BJ (cell line): ENCODE results near the gene TUNAR. TPM values are rescaled to one million over a fixed set of nuclear protein-coding genes. Genes with fewer than 3 reads are reported as not detected.

Experiments
- CTCF ChIA-PET: fragments of 350-600 bp; formaldehyde crosslinking; extraction: SDS; loops from one replicate; lab custom pipeline; 2021; ENCODE audit warnings: antibody characterized with exemption, inconsistent platforms; lab: Yijun Ruan, JAX
- POLR2A ChIA-PET: fragments of 300-600 bp; sonication (Branson Sonifier 250); formaldehyde crosslinking; extraction: SDS; loops from one replicate; lab custom pipeline; 2021; ENCODE audit warnings: antibody characterized with exemption; lab: Charles Lee
- DNase-seq: peaks from one replicate; pipeline ENCODE4 v3.0.0-alpha.2; 2011; ENCODE audit warnings: low read depth
- H3K27me3 ChIP-seq: 2 replicates; pipeline ENCODE4 v1.6.0; 2011; ENCODE audit warnings: low read length; ENCODE audit not compliant: control insufficient read depth, insufficient read depth
- H3K36me3 ChIP-seq: 2 replicates; pipeline ENCODE4 v1.5.1; 2011; ENCODE audit warnings: low read length; ENCODE audit not compliant: control insufficient read depth, insufficient read depth
- H3K4me3 ChIP-seq: 2 replicates; pipeline ENCODE4 v1.5.1; 2011; ENCODE audit warnings: low read depth, mild to moderate bottlenecking, control low read depth, low read length
- polyA plus RNA-seq: library from polyadenylated mRNA; depleted of rRNA; stranded (reverse); fragments of >200 nt; gene quantifications from 2 replicates; pipeline ENCODE4 v1.2.3, GENCODE V29; 2011
- TF ChIP-seq, protein P1 (sequence below): IDR thresholded peaks from 2 replicates; pipeline ENCODE4 v1.5.1; 2011; ENCODE audit warnings: low read depth, mild to moderate bottlenecking, control low read depth, inconsistent platforms, low read length, moderate library complexity; ENCODE audit not compliant: insufficient read depth

Gene TUNAR
- polyA plus RNA-seq, 1 experiment = not detected

DNA sequence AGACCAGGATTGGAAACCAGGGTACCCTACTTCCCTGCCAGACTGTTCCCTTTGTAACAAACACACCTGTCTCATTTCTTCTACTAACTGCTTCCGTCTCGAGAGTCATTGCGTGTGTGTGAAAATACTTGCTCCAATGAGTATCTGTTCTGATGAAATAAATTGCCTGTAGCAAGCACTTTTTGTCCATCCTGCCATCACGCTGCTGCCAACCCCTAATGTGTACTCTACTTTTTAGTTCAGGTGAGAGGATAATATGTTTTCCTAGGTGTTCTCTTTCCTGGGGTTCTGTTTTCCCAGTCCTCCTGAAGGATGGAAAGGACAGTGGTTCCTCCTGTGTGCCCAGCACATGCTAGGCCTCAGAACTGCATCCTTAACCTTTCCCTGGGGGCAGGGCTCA is 1.0 kb downstream of the TUNAR start:
- Histone ChIP-seq H3K36me3 (no peaks in the 10 kb centered on the region), H3K27me3 (peaks cover 18% of the 10 kb centered on the region), H3K4me3 (no peak overlapping the region)
- TF ChIP-seq, protein P1, sequence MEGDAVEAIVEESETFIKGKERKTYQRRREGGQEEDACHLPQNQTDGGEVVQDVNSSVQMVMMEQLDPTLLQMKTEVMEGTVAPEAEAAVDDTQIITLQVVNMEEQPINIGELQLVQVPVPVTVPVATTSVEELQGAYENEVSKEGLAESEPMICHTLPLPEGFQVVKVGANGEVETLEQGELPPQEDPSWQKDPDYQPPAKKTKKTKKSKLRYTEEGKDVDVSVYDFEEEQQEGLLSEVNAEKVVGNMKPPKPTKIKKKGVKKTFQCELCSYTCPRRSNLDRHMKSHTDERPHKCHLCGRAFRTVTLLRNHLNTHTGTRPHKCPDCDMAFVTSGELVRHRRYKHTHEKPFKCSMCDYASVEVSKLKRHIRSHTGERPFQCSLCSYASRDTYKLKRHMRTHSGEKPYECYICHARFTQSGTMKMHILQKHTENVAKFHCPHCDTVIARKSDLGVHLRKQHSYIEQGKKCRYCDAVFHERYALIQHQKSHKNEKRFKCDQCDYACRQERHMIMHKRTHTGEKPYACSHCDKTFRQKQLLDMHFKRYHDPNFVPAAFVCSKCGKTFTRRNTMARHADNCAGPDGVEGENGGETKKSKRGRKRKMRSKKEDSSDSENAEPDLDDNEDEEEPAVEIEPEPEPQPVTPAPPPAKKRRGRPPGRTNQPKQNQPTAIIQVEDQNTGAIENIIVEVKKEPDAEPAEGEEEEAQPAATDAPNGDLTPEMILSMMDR = no peak
- no peak for DNase-seq
- POLR2A ChIA-PET = no interaction called here
- CTCF ChIA-PET = interaction anchor here (0.9 to 1.2 kb wide), 3 partner anchors 9 to 13 kb away, joined by 3 read pairs; no protein-coding TSS in a partner anchor

DNA sequence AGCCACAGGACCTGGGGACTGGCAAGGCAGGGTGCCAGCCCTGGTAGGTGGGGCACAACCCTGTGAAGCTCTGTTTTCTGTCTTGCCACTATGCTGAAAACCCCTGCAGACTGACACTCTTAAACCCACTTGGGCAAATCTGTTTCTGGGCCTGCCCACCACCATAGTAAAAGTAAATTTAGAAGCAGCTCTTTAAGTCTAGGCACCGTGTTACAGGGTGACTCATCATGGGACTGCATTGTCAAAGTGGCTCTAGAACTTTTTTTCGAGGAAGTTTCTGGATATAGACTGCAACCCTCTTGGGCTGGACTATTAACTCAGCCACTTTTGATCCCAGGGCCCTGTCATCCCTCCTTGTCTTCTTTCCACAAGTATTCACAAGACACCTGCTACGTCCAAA is 7.7 kb downstream of the TUNAR start:
- H3K27me3 ChIP-seq = no peaks in the 10 kb centered on the region
- DNase-seq = no peak
- no peak overlapping the region for H3K4me3 ChIP-seq
- no peaks in the 10 kb centered on the region for H3K36me3 ChIP-seq
- ChIA-PET CTCF (no interaction called here), POLR2A (no interaction called here)
- TF ChIP-seq, protein P1 = no peak

DNA sequence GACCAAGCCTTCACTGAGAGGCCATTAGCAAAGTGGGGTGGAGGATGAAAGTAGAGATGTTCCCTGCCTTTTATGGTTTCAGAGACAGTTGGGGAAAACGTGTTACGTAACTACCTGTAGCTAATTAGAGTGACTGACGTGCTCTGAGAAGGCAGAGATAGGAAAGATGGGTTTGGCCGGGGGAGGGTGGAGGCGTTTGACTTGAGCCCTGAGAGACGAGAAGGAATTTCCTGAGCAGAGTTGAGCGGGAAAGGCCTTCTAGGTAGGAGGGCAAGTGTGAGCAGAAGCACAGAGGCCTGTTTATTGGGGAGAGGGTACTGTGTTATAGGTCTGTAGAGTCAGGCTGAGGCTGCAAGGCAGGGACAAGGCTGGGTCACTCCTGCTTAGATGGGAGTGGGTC is 8.6 kb downstream of the TUNAR start:
- DNase-seq = no peak
- TF ChIP-seq, protein P1 = no peak
- no peaks in the 10 kb centered on the region for H3K27me3 ChIP-seq
- CTCF ChIA-PET = no interaction called here
- H3K4me3 ChIP-seq = no peak overlapping the region
- POLR2A ChIA-PET = no interaction called here
- H3K36me3 ChIP-seq = no peaks in the 10 kb centered on the region

DNA sequence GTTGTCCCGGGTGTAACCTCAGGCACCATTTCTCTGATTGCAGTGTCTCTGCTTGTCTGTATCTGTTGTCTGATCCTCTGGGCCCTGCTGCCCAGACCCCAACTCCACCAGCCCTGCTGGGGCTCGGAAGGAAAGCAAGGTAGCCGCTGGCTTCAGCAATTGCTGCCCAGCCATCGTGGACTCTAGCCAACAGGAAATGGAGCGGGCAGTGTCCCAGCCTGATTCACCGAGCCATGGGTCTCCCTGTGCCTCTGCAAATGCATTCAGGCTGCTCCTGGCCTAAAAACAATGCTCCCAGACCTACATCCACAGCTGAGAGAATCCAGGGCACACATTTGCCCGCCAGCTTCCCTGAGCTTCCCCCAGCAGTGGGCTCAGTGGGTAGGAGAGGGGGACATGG is 9.2 kb downstream of the TUNAR start:
- TF ChIP-seq, protein P1 = no peak
- no peak for DNase-seq
- POLR2A ChIA-PET = no interaction called here
- Histone ChIP-seq H3K4me3 (no peak overlapping the region), H3K27me3 (no peaks in the 10 kb centered on the region), H3K36me3 (no peaks in the 10 kb centered on the region)
- CTCF ChIA-PET = interaction anchor here (1.1 kb wide), 1 partner anchor 8 kb away, joined by 3 read pairs; no protein-coding TSS in a partner anchor

DNA sequence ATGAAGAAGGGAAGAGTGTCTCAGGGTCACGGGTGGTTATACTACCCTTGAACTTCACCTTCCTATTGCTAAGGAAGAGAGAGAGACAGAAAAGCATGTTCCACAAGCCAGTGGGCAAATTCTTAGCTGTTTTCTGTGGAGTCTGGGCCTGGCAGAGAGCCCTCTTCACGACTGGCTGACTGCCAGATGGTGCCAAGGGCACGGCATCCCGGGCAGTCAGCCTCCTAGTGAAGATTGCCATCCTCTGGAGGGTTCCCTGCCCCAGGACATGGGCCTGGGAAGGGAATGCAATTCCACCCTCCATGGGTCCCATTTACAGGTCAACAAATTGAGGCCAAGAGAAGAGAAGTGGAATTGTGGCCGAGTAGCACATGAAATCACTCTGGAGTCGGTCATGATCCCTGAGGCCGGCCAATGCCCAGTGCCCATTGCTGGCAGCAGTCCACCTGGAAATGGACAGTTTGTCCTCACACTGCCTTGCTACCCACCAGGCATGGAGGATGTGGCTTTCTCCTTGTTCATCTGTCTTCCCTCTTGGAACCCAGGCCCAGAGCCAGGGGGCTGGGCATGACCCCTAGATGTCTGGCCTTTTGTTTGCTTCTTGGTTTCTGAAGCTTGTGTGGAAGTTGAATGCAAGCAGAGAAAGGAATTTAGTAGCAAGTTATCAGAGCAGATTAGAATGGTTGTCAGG is 9.9 kb downstream of the TUNAR start:
- TF ChIP-seq, protein P1 = no peak
- ChIA-PET CTCF (interaction anchor here (1.1 kb wide), 1 partner anchor 8 kb away, joined by 3 read pairs; no protein-coding TSS in a partner anchor), POLR2A (no interaction called here)
- Histone ChIP-seq H3K4me3 (no peak overlapping the region), H3K27me3 (no peaks in the 10 kb centered on the region), H3K36me3 (no peaks in the 10 kb centered on the region)
- DNase-seq = no peak
